Adrenal gland (tissue), 12 donors: ENCODE results near the gene PRICKLE1. TPM values are rescaled to one million over a fixed set of nuclear protein-coding genes. Genes with fewer than 3 reads are reported as not detected.

Source experiments
- DNase-seq, 7 donors: peaks; one replicate each; pipeline ENCODE4 v3.0.0-alpha.2; 2019 to 2020
- H3K27ac ChIP-seq, 5 donors: fragments of 200-600 bp; sonication (generic) in 4 of 5; 1 replicate in 3 of 5; 2 replicates in 2 of 5; pipeline versions ENCODE4 v1.5.1 to v1.8.0; 2016 to 2020; ENCODE audit warnings: mild to moderate bottlenecking in 1 of 5
- H3K27me3 ChIP-seq: fragments of 200-600 bp; 2 replicates; pipeline ENCODE4 v1.8.0; 2021
- H3K36me3 ChIP-seq, 2 donors: fragments of 200-600 bp; replicated peaks in 1 of 2; 1 replicate in 1 of 2; 2 replicates in 1 of 2; pipeline versions ENCODE4 v1.5.1 to v1.8.0; 2018 to 2022
- H3K4me1 ChIP-seq, 2 donors: fragments of 200-600 bp; replicated peaks in 1 of 2; 1 replicate in 1 of 2; 2 replicates in 1 of 2; pipeline versions ENCODE4 v1.5.1 to v1.8.0; 2018 to 2021
- H3K4me3 ChIP-seq, 4 donors: fragments of 200-600 bp; sonication (generic) in 3 of 4; one replicate each; pipeline ENCODE4 v1.5.1; 2016 to 2018
- H3K9me3 ChIP-seq, 3 donors: fragments of 200-600 bp; sonication (generic) in 1 of 3; replicated peaks in 1 of 3; 1 replicate in 2 of 3; 2 replicates in 1 of 3; pipeline versions ENCODE4 v1.5.1 to v1.8.0; 2016 to 2021
- POLR2A ChIP-seq, 2 donors: fragments of 450-650 bp; IDR thresholded peaks; one replicate each; pipeline ENCODE4 v1.6.1; 2017; ENCODE audit warnings: antibody characterized with exemption in 2 of 2, mild to moderate bottlenecking in 2 of 2, moderate library complexity in 1 of 2
- WGBS, 4 donors: extraction: QIAGEN DNeasy Blood & Tissue Kit in 2 of 4; methylation state at CpG; one replicate each; pipeline versions ENCODE4 v1.1.5 to v1.1.7; 2013 to 2017; 5-methylcytosine and 5-hydroxymethylcytosine counted together
- intact Hi-C, 2 donors: fragments of 100-400 bp; cut with DNase I; formaldehyde crosslinking; loops; one replicate each; pipeline versions ENCODE4 v1.14.1 to v1.15.0; 2022 to 2023
- polyA plus RNA-seq, 3 donors: library from polyadenylated mRNA; stranded (reverse); fragments of 200-250 nt in 2 of 3; fragments of 350-450 nt in 1 of 3; fragmentation: Illumina TruSeq in 1 of 3; extraction: RNeasy Lipid Tissue Mini Kit (QIAGEN cat#74804) in 1 of 3; gene quantifications; one replicate each; pipeline ENCODE4 v1.2.3, GENCODE V29; 2013 to 2014
- total RNA-seq, 9 donors: library from RNA; depleted of rRNA in 4 of 9; stranded (reverse); fragments of >200 nt in 4 of 9; fragments of 120-200 nt in 1 of 9; fragmentation: NEBNext Ultra II Directional in 1 of 9; extraction: Animal tissue kit (Norgen Biotek cat#: 25700) in 1 of 9; gene quantifications; one replicate each; pipeline versions ENCODE4 v1.1.0 to v1.2.4, GENCODE V29; 2013 to 2023
- TF ChIP-seq, protein P1 (sequence below), 6 experiments: fragments of 450-650 bp in 4 of 6; fragments of 200-600 bp in 2 of 6; sonication (generic) in 1 of 6; IDR thresholded peaks; 1 replicate in 5 of 6; 2 replicates in 1 of 6; pipeline versions ENCODE4 v1.5.1 to v1.8.0; 2016 to 2021; ENCODE audit warnings: antibody characterized with exemption in 6 of 6, mild to moderate bottlenecking in 2 of 6, moderate library complexity in 1 of 6
- donor health status: healthy with polysubstance abuse.
- donor health status: Bipolar disorder and iron deficiency.
- donor health status: DM: yes; HTN: yes; CAD: no.
- donor health status: DM: no; HTN: no; CAD: no.
- donor health status: DM: no; HTN: no; CAD: no.
- donor health status: DM: yes; HTN: yes; CAD: no.

The PRICKLE1 gene
- total and polyA plus RNA-seq, 12 donors, result 1.0 to 13.2 (median 5.1) TPM

DNA sequence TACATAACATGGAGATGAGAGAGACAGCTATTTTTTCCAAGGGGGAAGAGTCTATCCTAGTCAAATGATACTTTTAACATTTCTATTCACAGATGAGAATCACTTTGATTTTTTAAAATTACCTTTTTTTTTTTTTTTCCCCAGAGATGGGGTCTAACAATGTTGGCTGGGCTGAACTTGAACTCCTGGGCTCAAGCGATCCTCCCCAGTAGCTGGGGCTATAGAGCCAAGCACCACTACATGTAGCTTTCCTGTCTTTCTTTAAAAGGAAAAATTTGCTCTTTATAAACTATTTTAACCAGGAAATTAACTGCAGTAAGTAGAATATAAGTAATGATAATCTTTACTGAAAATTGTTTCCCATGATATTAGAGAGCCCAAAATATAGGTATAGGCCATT, 3.3 kb downstream of the PRICKLE1 start:
- no peak for DNase-seq
- peaks cover 0 to 14% of the 10 kb centered on the region in 2 donors for H3K4me1 ChIP-seq
- no peaks in the 10 kb centered on the region for H3K36me3 ChIP-seq
- H3K9me3 ChIP-seq, result no peaks in the 10 kb centered on the region
- peaks cover 6% of the 10 kb centered on the region for H3K27me3 ChIP-seq
- no peak overlapping the region for H3K4me3 ChIP-seq
- TF ChIP-seq POLR2A (IDR thresholded peaks at IDR 0.05), result no peak
- TF ChIP-seq, protein P1, sequence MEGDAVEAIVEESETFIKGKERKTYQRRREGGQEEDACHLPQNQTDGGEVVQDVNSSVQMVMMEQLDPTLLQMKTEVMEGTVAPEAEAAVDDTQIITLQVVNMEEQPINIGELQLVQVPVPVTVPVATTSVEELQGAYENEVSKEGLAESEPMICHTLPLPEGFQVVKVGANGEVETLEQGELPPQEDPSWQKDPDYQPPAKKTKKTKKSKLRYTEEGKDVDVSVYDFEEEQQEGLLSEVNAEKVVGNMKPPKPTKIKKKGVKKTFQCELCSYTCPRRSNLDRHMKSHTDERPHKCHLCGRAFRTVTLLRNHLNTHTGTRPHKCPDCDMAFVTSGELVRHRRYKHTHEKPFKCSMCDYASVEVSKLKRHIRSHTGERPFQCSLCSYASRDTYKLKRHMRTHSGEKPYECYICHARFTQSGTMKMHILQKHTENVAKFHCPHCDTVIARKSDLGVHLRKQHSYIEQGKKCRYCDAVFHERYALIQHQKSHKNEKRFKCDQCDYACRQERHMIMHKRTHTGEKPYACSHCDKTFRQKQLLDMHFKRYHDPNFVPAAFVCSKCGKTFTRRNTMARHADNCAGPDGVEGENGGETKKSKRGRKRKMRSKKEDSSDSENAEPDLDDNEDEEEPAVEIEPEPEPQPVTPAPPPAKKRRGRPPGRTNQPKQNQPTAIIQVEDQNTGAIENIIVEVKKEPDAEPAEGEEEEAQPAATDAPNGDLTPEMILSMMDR (IDR thresholded peaks at IDR 0.05), result no peak
- intact Hi-C loops, result no loop called here
- no peak overlapping the region for H3K27ac ChIP-seq
- 64 to 96% (median 84%) methylated on average over 1 of the region's 1 CpG for WGBS, 4 donors

DNA sequence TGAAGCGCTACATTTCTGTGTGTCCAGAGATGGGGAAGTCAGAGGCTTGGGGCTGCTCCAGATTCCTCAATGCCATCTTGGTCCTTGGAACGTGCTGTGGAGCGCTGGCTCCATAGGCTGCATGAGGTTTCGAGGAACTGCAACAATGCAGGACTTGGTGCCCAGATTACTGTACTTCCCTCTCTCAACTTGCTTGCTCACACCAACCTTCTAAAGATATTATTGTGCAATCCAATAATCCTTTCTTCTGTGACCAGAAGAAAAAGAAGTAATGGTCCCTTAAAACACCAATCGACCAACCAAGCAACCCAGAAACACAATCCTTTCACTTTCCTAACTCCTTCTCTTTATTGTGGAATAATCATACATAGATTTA, 3.7 kb downstream of the PRICKLE1 start:
- WGBS, 4 donors, result 65 to 76% (median 72%) methylated on average over 5 of the region's 5 CpGs
- Histone ChIP-seq H3K4me3 (no peak overlapping the region), H3K9me3 (no peaks in the 10 kb centered on the region), H3K27me3 (peaks cover 6% of the 10 kb centered on the region), H3K36me3 (no peaks in the 10 kb centered on the region), H3K27ac (no peak overlapping the region), H3K4me1 (peaks cover 0 to 14% of the 10 kb centered on the region in 2 donors)
- TF ChIP-seq POLR2A (IDR thresholded peaks at IDR 0.05), result no peak
- TF ChIP-seq, protein P1 (IDR thresholded peaks at IDR 0.05), result no peak
- no peak for DNase-seq
- intact Hi-C loops, result no loop called here

DNA sequence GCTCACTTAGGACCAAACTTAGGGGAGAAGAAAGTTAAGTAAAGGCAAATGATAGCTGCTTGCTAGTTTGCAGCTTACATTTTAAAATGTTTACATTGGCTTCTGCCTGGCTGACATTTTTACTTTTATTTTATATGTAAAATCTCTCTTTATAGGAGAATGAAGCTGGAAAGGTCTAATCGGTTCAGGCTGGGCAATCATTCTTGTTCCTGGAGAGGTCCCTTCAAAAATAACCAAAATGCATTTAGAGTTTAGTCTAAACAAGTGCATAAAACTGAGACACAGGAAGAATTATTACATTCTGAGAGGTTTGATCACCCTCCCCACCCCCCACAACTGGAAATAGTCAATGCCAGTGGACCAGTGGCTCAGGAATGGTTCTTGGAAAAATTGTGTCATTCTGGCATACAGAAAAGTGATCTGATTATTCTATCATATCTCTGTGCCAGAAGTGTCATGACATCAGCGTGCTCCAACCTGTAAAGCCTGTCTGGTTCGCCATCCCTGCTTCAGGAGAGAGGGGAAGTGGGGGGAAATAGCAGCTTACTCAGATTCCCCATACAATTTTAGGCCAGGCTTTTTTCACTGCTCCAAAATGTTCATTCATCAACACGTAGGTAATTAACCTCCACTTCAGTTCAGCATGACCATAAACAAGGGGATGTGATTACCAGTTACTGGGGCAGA, 4.2 kb downstream of the PRICKLE1 start:
- DNase-seq, result no peak
- no peak for TF ChIP-seq POLR2A (IDR thresholded peaks at IDR 0.05)
- TF ChIP-seq, protein P1 (IDR thresholded peaks at IDR 0.05), result no peak
- H3K4me1 ChIP-seq, result peaks cover 0 to 11% of the 10 kb centered on the region in 2 donors
- WGBS, 4 donors, result 68 to 87% (median 77%) methylated on average over 4 of the region's 4 CpGs
- peaks cover 6% of the 10 kb centered on the region for H3K27me3 ChIP-seq
- no peaks in the 10 kb centered on the region for H3K9me3 ChIP-seq
- no peak overlapping the region for H3K4me3 ChIP-seq
- intact Hi-C loops, result no loop called here
- no peak overlapping the region for H3K27ac ChIP-seq
- no peaks in the 10 kb centered on the region for H3K36me3 ChIP-seq

DNA sequence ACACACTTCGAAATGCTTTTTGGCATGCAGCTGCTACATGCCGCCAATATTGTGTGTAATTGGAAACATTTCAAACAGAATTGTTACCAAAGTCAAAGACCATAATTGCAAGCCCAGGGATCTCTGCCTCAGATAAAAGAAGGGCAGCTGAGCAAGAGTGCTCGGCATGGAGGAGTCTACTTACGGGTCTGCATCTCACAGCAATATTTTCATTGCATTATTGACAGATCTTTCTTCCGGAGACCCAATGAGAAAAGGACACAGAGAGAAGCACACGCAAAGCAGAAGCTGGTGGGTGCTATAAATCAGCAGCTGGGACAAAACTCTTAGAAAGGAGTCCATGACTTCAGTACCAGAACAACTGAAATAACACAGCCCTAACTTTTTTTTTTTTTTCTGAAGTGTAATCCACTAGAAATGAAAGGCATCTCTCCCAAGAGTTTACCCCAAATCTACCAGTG, 4.9 kb downstream of the PRICKLE1 start:
- WGBS, 4 donors, result 41 to 55% (median 50%) methylated on average over 6 of the region's 6 CpGs
- no peak overlapping the region for H3K27ac ChIP-seq
- H3K27me3 ChIP-seq, result peaks cover 6% of the 10 kb centered on the region
- H3K4me3 ChIP-seq, result no peak overlapping the region
- DNase-seq, result no peak
- intact Hi-C loops, result no loop called here
- no peaks in the 10 kb centered on the region for H3K36me3 ChIP-seq
- TF ChIP-seq POLR2A (IDR thresholded peaks at IDR 0.05), result no peak
- TF ChIP-seq, protein P1 (IDR thresholded peaks at IDR 0.05), result no peak
- no peaks in the 10 kb centered on the region for H3K9me3 ChIP-seq
- peaks cover 0 to 9% of the 10 kb centered on the region in 2 donors for H3K4me1 ChIP-seq
